HG03469 (cell line): Measurements from ENCODE around the gene P3H3.
"Not testable (repeated sequence)": the region's sequence is repeated elsewhere in the genome, so short reads cannot be mapped to it uniquely, and the experiment has no call there.

Experiments used
- ATAC-seq: cut with Tn5 transposase; IDR thresholded peaks from one replicate; pipeline ENCODE4 v1.9.1; 2021; ENCODE audit warnings: mild to moderate bottlenecking, moderate library complexity, moderate number of reproducible peaks; ENCODE audit not compliant: unreplicated experiment

Gene P3H3

DNA sequence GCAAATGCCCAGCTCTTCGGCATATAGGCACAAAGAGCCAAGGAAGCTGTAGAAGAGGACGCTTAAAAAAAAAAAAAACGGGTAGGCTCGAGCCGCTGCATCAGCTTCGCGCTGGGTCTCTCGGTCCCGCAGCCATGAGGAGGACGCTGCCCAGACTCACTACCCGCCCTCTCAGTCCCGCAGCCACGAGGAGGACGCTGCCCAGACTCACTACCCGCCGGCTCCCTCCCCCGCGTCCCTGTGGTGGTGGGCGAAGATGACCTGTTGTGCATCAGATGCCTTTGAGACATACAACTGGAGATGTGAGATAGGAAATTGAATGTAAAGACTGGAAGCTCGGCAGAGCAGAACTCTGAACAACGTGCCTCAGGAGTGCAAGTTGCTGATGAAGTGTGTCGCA lies 56.3 kb downstream of the P3H3 start:
- ATAC-seq: no peak

DNA sequence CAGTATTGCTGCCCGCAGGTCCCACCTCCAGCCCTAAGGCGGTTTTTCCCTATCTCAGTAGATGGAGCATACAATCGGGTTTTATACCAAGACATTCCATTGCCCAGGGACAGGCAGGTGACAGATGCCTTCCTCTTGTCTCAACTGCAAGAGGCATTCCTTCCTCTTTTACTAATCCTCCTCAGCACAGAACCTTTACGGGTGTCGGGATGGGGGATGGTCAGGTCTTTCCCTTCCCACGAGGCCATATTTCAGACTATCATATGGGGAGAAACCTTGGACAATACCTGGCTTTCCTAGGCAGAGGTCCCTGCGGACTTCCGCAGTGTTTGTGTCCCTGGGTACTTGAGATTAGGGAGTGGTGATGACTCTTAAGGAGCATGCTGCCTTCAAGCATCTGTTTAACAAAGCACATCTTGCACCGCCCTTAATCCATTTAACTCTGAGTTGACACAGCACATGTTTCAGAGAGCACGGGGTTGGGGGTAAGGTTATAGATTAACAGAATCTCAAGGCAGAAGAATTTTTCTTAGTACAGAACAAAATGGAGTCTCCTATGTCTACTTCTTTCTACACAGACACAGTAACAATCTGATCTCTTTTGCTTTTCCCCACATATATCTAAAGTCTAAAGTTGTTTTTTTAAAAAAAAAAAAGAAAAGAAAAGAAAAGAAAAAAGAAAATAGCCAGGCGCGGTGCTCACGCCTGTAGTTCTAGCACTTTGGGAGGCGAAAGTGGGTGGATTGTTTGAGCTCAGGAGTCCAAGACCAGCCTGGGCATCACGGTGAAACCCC lies 58.2 kb downstream of the P3H3 start:
- ATAC-seq: not testable (repeated sequence)

DNA sequence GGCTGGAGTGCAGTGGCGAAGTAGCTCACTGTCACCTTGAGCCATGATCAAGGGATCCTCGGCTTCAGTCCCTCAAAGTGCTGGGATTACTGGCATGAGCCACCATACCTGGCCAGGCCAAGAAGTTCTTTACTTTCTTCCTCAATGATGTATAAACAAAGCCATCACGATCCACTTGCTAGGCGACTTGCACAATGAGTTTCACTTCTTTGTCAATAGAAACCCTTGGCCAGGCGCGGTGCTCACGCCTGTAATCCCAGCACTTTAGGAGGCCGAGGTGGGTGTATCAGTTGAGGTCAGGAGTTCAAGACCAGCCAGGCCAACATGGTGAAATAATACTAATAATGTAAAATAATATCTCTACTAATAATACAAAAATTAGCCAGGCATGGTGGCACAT lies 59.3 kb downstream of the P3H3 start:
- no peak for ATAC-seq

- ATAC-seq: no peak
Observed at GRCh38 chr12:6888360-6888759, 60.2 kb downstream of the P3H3 start.

DNA sequence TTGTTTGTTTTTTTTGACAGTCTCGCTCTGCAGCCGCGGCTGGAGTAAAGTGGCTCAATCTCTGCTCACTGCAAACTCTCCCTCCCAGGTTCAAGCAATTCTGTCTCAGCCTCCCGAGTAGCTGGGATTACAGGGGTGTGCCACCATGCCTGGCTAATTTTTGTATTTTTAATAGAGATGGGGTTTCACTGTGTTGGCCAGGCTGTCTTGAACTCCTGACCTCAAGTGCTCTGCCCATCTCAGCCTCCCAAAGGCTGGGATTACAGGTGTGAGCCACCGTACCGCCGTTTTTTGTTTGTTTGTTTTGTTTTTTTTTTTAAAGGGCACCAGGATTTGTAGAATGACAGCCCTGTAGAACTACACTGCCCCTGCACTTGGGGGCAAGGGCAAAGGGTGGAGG lies 60.6 kb downstream of the P3H3 start:
- not testable (repeated sequence) for ATAC-seq
